Stimulated activated CD8-positive, alpha-beta memory T cell treated with anti-CD3 and anti-CD28 coated beads, Interleukin-15, amount 100 ng/mL, for 48 hours (primary cell): ENCODE data around the gene KIAA0232.
"Not testable (repeated sequence)": the region's sequence is repeated elsewhere in the genome, so short reads cannot be mapped to it uniquely, and the experiment has no call there.

Experiments used
- DNase-seq, 2 donors: peaks; one replicate each; pipeline ENCODE4 v3.0.0-alpha.2; 2020; ENCODE audit warnings: low read depth in 2 of 2

Gene KIAA0232

GRCh38 chr4:6756345-6756744 is 26.2 kb upstream of the KIAA0232 start:
- DNase-seq, result not testable (repeated sequence)

GRCh38 chr4:6758728-6759127 is 23.8 kb upstream of the KIAA0232 start:
- no peak for DNase-seq

DNA sequence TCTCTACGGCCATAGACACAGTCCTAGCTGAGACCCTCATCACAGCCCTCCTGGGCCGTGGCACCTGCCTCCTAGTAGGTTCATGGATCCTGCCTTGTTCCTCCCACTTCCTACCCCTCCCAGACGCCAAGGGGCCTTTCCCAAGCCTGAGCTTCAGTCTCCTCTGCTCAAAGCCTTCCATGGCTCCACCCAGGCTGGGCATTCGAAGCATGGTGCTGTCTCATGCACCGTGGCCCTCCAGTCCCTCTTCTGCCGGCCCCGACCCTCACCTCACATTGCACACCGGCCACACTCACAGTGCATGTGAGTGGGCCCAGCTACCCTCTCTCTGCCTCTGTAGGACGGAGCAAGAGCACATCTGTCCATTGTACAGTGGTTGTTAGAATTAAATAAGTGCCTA is 21.7 kb upstream of the KIAA0232 start:
- no peak for DNase-seq

- no peak for DNase-seq
Measured at GRCh38 chr4:6761649-6762615, 20.6 kb upstream of the KIAA0232 start.

DNA sequence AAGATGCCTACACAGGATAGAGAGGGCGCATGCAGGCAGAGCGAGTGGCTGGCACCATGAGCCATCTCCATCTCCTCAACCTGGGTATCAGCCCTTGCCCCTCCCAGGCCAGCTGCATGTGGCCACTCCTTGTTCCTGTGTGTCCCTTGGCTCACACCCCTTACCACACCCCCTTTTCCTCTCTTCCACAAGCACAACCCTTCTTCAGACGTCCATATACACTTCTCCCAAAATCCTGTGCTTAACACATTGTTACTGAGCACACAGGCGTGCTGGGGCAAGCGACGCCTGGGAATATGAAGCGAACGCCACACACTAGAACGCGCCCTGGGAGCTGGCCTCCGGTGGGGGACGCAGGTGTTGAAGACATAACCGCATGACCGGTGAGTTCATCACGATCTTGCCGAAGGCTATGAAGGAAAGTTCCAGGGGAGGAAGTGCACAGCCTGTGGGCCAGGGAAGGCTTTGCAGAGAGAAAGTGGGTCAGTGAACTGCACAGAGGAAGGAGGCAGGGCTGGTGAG is 19.1 kb upstream of the KIAA0232 start:
- DNase-seq, result no peak

DNA sequence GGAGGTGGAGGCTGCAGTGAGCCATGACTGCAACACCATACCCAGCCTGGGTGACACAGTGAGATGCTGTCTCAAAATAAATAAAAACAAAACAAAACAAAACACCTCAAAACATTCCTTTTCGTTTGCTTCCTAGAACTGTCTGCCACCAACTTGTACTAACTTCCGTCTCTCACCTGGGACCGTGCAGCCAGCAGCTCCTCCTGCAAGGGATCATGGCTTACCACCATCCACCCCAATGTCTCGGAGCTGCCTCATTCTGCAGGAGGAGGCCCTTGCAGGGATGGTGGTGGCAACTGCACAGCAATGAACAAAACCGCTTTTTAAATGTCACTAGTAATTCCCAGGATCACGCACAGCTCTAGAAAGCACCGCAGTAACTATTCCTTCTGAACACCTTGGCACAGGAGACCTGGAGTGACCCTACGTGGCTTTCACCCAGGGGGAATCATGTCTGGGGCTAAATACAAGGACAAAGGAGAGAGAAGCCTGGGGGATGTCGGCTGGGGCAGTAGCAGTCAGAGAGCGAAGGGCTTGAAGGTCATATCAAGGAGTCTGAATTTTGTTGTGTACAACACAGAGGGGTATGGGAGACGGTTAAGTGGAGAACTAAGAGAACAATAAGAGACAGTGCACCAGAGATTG is 17.4 kb upstream of the KIAA0232 start:
- DNase-seq, result no peak

GRCh38 chr4:6765703-6766102 is 16.8 kb upstream of the KIAA0232 start:
- no peak for DNase-seq

GRCh38 chr4:6767386-6767747 is 15.2 kb upstream of the KIAA0232 start:
- DNase-seq, result no peak

DNA sequence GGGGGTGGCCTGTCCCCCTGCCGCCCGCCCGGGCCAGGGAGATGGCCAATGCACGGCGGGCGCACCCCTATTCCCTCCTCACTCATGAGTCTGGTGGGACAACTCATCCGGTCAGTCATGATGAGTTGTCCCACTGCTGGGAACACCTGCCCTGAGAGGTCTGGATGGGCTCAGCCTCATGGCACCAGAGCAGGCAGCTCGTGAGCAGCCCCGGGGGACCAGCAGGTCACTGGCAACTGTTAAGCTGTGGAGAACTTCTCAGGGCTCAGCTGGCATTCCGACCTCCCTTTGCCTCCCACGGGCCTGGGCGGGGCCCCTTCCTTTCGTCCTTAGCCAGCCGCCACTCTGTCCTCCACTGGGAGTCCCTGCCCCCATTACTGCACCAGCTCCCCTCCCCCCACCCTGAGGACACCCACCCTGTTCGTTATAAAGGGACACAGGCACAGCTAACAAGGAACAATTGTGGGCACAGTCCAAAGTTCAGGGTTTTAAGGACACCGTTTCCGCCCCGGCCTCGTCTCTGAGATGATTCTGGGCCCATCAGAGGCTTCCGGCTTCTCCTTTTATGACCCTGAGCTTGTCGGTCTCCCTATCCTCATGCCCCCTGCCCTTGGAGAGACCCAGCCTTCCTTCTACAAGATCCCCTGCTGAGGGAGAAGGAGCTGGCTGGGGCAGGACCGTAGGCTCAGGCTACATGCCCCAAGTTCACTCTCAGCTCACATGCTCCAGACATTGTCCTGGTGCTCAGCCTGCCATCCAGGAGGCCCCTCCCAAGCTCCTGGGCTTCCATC is 14.6 kb upstream of the KIAA0232 start:
- no peak for DNase-seq

GRCh38 chr4:6768539-6768905 is 14.0 kb upstream of the KIAA0232 start:
- no peak for DNase-seq

- no peak for DNase-seq
Measured at GRCh38 chr4:6769233-6769988, 13.1 kb upstream of the KIAA0232 start.

DNA sequence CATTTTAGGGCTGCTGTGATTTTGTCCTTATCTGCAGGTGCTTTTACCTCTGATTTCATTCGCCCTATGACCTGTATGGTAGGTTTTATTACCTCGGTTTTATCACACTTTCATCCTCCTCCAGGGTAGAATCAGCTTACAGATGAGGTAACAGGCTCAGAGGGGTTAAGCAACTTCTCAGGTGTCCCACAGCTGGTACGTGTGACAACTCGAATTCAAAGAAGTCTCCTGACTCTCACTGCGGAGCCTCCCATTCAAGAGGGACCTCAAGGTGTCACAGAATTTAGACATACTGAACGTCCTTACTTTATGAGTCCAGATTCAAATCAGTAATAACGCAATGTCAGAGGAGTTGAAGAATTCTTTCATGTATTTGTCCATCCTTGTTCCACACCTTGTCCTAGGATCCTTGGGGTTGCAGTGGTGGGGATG is 12.5 kb upstream of the KIAA0232 start:
- no peak for DNase-seq

GRCh38 chr4:6770581-6771228 is 11.8 kb upstream of the KIAA0232 start:
- DNase-seq, result no peak

DNA sequence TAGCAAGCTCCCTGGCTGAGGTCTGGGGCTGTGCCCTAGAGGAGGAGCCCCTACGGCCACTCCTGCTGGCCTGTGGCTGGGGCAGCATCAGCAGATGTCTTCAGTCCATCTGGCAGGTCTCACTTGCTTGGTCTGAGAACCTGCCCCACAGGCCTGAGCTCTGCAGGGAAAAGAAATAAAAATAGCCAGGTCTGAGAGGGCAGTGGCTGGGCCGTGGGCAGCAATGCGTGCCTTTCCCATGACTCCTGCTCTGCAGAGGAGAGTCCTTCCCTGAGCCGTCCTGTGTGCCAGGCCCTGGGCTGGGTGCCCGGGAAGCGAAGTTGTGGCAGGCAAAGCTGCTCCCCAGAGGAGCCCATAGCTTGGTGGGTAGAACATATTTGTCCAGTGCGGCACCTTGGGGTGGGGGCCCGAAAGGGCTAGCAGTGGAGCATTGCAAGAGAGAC is 11.3 kb upstream of the KIAA0232 start:
- DNase-seq, result no peak

DNA sequence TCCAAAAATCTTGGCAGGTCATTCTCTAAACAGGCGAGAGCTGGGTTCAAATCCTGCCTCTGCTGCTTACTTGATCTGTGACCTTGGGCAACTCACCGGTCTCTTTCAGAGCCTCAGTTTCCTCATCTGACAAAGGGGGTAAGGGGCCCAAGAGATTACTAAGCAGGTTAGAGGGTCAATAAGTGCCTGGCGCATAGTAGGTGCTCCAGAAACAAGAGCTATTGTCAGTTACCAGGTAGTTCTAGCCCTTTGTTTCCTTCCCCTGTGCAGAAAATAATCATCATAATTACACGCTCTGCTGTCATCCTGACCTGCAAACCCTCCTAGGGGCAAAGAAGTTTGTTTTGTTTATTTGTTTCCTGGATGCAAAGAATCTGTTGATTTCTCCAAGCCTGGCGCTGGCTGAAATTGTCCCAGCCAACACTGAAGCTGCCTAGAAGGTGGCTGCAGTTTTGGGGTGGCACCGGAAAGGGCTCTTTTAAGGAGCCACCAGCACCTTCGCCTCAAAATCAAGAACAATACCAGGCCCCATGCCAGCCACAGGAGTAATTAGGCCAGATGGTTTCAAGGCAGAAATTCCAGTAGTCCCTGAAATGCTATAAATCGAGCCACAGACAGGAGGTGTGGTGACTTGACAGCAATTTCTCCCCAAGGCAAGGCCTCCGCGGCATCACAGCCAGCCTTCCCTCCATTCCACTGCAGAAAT is 10.2 kb upstream of the KIAA0232 start:
- no peak for DNase-seq

DNA sequence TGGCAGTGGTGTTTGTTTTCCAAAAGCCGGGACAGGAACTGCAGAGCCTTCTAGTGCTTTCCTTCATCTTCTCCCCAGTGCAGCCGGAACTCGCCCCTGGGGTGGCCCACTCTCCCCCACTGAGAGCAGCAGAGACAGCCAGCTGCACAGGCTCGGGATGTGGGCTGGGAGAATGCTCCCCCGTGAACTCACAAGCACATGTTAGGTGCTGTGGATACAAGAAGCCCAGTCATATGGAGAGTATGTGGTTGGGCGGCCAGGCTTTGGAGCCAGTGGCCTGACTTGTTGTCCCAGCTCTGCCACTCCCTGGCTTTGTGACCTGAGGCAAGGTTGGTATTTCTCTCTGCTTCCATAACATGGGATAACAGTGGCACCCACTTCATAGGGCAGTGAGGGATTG is 9.4 kb upstream of the KIAA0232 start:
- DNase-seq, result no peak

DNA sequence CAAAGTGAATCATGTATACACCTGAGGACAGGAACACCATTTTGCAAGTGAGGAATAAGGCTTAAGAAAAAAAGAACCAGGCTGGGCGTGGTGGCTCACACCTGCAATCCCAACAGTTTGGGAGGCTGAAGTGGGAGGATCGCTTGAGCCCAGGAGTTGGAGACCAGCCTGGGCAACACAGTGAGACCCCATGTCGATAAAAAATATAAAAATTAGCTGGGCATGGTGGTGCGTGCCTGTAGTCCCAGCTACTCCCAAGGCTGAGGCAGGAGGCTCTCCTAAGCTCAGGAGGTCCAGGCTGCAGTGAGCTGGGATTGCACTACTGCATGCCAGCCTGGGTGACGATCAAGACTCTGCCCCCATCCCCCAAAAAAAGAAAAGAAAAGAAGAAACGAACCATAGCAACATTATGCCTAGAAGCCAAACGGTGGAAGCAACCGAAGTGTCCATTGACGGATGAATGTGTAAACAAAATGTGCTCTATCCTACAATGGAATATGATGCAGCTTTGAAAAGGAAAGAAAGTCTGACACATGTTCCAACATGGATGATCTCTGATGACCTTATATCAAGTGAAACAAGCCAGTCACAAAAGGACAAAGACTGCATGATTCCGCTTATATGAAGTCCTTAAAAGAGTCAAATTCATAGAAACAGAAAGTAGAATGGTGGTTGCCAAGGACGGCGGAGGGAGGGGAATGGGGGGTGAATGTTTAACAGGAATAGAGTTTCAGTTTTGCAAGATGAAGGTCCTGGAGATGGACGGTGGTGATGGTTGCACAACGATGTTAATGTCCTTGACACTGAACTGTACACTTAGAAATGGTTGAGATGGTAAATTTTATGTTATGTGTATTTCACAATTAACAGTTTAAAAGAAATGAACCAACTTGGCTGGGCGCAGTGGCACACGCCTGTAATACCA is 8.6 kb upstream of the KIAA0232 start:
- DNase-seq, result no peak

GRCh38 chr4:6775746-6776145 is 6.8 kb upstream of the KIAA0232 start:
- DNase-seq, result no peak
